Measurements from ENCODE around the gene CBLB.

The CBLB gene

DNA sequence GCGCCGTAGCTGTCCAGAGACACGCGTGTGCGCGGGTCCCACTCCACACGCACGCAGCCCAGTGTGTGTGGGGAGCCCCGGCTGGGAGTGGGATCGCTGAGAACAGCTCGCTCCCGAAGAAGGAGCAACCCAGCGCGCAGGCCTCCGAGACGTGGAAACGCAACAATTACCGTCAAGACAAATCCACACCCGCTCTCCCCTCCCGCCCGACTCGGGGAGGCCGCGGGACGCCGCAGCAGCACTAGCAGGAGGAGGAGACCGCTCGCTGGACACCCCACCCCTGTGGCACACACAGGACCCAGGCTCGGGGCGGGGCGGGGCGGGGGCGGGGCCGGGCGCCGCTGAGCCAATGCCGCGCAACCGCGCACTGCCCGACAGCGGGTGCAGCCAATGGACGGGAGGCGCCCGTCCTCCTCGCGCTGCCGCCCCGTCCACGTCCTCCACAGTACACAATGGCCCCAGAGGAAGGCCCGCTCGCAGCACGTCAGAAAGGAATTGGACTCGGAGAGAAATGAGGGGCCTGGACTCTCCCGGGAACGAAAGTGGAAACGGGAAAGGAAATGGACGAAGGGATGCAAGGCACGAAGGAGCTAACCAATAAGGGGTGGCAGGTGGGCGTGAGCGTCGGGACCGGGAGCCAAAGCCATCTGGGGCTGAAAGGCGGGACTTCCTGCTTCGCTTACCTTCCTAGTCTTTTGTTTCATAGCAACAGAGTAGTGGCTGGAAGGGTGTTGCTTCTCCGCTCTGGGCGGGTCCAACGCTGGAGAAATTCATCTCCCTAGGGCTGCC lies at the start of gene CBLB:
Gene CBLB, minus strand, starts transcription at position 271 of the 789 bp plus-strand sequence. CDS start 1,435 bp downstream, outside the sequence.
- peak within 1 kb of the TSS; percentile 85 for H3K4me3 ChIP-seq (ENCODE audit: low read depth, low read length)
- peak; percentile 98 for DNase-seq (ENCODE audit: low read depth)
- TF ChIP-seq, protein P1, sequence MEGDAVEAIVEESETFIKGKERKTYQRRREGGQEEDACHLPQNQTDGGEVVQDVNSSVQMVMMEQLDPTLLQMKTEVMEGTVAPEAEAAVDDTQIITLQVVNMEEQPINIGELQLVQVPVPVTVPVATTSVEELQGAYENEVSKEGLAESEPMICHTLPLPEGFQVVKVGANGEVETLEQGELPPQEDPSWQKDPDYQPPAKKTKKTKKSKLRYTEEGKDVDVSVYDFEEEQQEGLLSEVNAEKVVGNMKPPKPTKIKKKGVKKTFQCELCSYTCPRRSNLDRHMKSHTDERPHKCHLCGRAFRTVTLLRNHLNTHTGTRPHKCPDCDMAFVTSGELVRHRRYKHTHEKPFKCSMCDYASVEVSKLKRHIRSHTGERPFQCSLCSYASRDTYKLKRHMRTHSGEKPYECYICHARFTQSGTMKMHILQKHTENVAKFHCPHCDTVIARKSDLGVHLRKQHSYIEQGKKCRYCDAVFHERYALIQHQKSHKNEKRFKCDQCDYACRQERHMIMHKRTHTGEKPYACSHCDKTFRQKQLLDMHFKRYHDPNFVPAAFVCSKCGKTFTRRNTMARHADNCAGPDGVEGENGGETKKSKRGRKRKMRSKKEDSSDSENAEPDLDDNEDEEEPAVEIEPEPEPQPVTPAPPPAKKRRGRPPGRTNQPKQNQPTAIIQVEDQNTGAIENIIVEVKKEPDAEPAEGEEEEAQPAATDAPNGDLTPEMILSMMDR (conservative IDR thresholded peaks at IDR 0.05; ENCODE audit: low read depth, low read length), result no peak

DNA sequence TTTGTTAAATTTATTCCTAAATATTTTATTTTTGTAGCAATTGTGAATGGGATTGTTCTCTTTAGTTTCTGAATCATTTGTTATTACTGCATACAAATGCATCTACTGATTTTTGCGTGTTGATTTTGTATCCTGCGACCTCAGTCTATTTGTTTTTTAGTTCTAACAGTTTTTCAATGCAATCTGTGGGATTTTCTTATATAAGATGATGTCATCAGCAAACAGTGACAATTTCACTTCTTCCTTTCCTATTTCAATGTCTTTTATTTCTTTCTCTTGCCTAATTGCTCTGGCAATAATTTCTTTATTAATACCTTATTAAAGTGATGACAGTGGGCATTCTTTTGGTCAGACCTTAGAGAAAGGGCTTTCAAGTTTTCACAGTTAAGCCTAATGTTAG lies 48.0 kb upstream of the CBLB start:
- no peak for DNase-seq (ENCODE audit: low read depth)
- TF ChIP-seq, protein P1 (conservative IDR thresholded peaks at IDR 0.05; ENCODE audit: low read depth, low read length), result no peak
- no peak overlapping the region for H3K4me3 ChIP-seq (ENCODE audit: low read depth, low read length)

DNA sequence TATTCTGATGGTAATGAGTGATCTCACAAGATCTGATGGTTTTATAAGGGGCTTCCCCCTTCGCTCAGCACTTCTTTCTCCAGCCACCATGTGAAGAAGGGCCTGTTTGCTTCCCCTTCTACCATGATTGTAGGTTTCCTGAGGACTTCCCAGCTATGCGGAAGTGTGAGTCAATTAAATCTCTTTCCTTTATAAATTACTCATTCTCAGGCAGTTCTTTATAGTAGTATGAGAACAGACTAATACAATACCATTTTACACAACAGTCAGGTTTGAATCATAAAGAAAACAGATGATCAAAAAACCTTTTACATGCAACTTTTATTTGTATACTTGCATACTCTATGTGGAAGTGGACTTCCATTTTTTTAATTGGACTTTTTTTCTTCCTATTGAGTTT lies 46.7 kb upstream of the CBLB start:
- no peak for DNase-seq (ENCODE audit: low read depth)
- TF ChIP-seq, protein P1 (conservative IDR thresholded peaks at IDR 0.05; ENCODE audit: low read depth, low read length), result no peak
- H3K4me3 ChIP-seq (ENCODE audit: low read depth, low read length), result no peak overlapping the region

DNA sequence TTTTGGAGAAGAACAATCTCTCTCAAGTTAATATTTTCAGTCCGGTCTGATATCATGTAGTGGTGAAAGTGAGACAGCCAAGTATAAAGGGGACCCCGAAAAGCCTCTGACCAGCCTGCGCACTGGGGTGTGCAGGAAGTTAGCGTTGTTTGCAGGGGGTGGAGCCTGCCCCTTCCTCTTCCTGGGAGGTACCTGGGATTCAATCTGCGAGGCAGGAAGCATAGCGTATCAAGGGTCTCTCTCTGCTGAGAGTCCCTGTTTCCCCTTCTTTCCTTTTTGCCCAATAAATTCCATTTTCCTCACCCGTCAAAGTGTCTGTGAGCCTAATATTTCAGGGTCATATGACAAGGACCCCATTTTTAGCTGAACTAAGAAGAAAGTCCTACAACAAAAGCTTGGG lies 44.8 kb upstream of the CBLB start:
- no peak overlapping the region for H3K4me3 ChIP-seq (ENCODE audit: low read depth, low read length)
- DNase-seq (ENCODE audit: low read depth), result no peak
- TF ChIP-seq, protein P1 (conservative IDR thresholded peaks at IDR 0.05; ENCODE audit: low read depth, low read length), result no peak

DNA sequence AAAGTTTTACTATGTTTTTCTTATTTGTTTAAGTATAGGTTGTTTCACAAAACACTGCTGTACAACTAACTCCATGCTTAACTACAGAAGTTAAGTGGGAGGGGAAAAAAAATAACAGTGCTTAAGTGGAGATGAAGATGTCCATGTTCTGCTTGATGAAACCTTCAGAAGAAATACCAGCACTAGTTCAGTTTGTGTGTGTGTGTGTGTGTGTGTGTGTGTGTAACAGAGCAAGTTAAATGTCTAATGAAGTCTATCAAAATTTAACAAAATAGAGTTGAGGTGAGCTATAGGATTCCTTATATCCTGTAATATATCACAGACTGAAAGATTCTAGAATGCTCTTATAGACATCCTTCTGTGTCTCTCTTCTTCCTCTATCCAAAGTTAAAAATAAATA lies 44.1 kb upstream of the CBLB start:
- TF ChIP-seq, protein P1 (conservative IDR thresholded peaks at IDR 0.05; ENCODE audit: low read depth, low read length), result no peak
- no peak overlapping the region for H3K4me3 ChIP-seq (ENCODE audit: low read depth, low read length)
- DNase-seq (ENCODE audit: low read depth), result no peak

DNA sequence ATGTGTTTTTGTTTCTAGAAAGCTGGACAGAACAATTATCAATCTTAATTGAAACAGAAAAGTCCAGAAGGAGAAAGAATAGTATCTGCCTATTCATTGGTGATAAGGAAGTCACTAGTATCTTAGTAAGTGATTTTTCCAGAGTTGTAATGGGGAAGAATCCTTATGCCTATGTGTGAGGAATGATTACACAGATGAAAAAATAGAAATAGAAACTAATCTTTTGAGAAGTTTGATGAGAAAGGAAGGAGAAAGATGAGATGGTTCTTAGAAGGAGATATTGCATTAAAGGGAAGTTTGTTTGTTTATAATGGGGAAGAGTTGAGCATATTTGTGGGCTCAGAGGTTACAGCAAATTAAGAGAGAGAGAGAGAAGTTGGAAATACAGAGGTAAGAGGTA lies 42.7 kb upstream of the CBLB start:
- no peak for DNase-seq (ENCODE audit: low read depth)
- TF ChIP-seq, protein P1 (conservative IDR thresholded peaks at IDR 0.05; ENCODE audit: low read depth, low read length), result no peak
- no peak overlapping the region for H3K4me3 ChIP-seq (ENCODE audit: low read depth, low read length)

DNA sequence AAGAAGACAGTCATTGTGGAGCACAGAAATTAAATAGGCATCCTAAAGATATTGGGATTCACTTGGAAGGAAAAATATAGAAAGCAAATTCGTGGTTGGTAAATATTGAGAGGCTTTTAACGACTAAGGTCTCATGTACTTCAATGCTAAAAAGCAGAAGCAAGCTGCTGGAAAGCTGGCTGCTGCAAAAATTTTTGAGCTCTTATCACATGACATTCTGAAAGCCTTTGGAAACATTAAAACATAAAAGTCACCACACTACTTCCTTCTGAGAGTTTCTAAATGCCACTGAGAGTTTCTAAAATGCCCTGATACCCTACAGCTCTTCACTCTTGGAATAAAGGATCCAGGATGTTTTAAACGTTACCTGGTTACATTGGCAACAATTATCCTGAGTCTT lies 39.0 kb upstream of the CBLB start:
- DNase-seq (ENCODE audit: low read depth), result peak; percentile 14
- no peak overlapping the region for H3K4me3 ChIP-seq (ENCODE audit: low read depth, low read length)
- TF ChIP-seq, protein P1 (conservative IDR thresholded peaks at IDR 0.05; ENCODE audit: low read depth, low read length), result no peak

Data from choroid plexus epithelial cell (primary cell).